Bronchial epithelial cell (primary cell): ENCODE data around the gene SETDB1. TPM values are rescaled to one million over a fixed set of nuclear protein-coding genes. Genes with fewer than 3 reads are reported as not detected.
A peak's percentile ranks its signal among the peaks of the same experiment; 100 is the strongest.

Experiments used
- DNase-seq: peaks from one replicate; pipeline ENCODE4 v3.0.0-alpha.2; 2010; ENCODE audit warnings: low read depth
- FAIRE-seq: peaks from 2 replicates; lab custom pipeline; 2011; peaks lifted over from hg19 to GRCh38; lab: Jason Lieb, UNC
- H3K27me3 ChIP-seq: 2 replicates; pipeline ENCODE4 v1.5.1; 2011; ENCODE audit warnings: low read length; ENCODE audit not compliant: control insufficient read depth, insufficient read depth
- H3K36me3 ChIP-seq: 2 replicates; pipeline ENCODE4 v1.5.1; 2011; ENCODE audit warnings: low read length; ENCODE audit not compliant: control insufficient read depth, insufficient read depth
- H3K4me3 ChIP-seq: 2 replicates; pipeline ENCODE4 v1.5.1; 2011; ENCODE audit warnings: mild to moderate bottlenecking, low read depth, low read length, control low read depth
- total RNA-seq: library from RNA; depleted of rRNA; stranded (reverse); fragments of >200 nt; gene quantifications from 2 replicates; pipeline ENCODE4 v1.2.1, GENCODE V29; 2014
- TF ChIP-seq, protein P1 (sequence below): IDR thresholded peaks from 2 replicates; pipeline ENCODE4 v1.5.1; 2011; ENCODE audit warnings: mild to moderate bottlenecking, moderate library complexity, low read length, control low read depth, inconsistent platforms; ENCODE audit not compliant: insufficient read depth, severe bottlenecking

The SETDB1 gene
- total RNA-seq, 1 donor from 2014 or later, result 24.0 TPM

DNA sequence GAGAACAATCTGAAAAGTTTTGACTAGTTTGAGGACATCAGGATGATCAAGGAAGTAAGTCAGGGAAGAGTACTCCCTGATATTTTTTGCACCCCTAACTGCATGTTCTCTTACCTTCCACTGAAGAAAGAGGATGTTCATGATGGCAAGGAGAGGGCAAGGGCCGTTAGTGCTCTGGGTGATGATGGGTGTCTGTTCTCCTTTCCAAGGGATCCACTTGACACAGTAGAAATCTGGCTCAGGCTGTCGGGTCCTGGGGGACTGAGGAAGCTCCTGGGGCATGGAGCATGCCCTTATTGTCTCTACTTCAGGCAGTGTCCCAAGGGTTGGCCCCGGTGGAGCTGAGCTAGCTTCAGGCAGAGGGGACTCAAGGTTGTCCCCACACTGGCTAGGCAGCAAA is 75.9 kb downstream of the SETDB1 start:
- Histone ChIP-seq H3K4me3 (no peak overlapping the region), H3K27me3 (no peaks in the 10 kb centered on the region), H3K36me3 (peaks cover 5% of the 10 kb centered on the region)
- no peak for FAIRE-seq
- no peak for DNase-seq
- TF ChIP-seq, protein P1, sequence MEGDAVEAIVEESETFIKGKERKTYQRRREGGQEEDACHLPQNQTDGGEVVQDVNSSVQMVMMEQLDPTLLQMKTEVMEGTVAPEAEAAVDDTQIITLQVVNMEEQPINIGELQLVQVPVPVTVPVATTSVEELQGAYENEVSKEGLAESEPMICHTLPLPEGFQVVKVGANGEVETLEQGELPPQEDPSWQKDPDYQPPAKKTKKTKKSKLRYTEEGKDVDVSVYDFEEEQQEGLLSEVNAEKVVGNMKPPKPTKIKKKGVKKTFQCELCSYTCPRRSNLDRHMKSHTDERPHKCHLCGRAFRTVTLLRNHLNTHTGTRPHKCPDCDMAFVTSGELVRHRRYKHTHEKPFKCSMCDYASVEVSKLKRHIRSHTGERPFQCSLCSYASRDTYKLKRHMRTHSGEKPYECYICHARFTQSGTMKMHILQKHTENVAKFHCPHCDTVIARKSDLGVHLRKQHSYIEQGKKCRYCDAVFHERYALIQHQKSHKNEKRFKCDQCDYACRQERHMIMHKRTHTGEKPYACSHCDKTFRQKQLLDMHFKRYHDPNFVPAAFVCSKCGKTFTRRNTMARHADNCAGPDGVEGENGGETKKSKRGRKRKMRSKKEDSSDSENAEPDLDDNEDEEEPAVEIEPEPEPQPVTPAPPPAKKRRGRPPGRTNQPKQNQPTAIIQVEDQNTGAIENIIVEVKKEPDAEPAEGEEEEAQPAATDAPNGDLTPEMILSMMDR, result no peak

DNA sequence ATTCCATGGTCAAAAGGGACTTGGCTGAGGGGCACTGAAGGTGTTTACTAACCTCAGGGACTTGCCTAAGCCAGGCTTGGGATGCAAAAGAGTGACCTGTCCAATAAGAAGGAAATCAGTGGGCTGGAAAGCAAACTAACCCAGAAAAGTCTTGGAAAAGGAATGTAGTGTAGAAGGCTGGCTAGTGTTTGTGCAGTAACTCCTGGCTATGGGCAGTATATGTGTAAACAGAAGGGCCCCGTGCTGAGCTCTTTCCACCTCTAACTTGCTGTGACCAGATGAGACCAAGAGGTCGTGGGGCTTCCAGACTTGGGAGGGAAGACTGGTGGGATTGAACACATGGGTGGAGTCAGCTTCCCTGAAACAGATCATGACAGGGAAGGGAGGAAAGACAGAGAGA is 76.4 kb downstream of the SETDB1 start:
- Histone ChIP-seq H3K27me3 (no peaks in the 10 kb centered on the region), H3K36me3 (peaks cover 5% of the 10 kb centered on the region), H3K4me3 (no peak overlapping the region)
- DNase-seq (no peak), FAIRE-seq (no peak)
- TF ChIP-seq, protein P1, result no peak

DNA sequence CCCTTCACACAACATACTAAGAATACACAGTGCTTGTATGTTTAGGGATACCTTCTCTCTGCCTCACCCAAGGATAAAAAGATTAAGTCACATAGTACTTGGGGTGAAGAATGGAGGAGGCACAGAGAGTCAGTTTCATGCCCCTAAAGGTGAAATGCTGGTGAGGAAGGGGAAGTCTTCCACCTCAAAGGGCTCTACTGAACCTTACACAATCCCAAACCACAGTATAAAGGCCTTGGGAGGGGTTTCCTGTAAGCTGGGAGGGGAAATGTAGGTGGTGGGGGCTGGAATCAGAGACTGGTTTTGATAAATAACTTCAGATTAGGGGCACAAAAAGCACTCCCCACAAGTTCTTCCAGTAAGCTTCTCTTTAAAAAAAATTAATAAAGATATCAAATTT is 77.0 kb downstream of the SETDB1 start:
- no peak overlapping the region for H3K4me3 ChIP-seq
- FAIRE-seq, result no peak

DNA sequence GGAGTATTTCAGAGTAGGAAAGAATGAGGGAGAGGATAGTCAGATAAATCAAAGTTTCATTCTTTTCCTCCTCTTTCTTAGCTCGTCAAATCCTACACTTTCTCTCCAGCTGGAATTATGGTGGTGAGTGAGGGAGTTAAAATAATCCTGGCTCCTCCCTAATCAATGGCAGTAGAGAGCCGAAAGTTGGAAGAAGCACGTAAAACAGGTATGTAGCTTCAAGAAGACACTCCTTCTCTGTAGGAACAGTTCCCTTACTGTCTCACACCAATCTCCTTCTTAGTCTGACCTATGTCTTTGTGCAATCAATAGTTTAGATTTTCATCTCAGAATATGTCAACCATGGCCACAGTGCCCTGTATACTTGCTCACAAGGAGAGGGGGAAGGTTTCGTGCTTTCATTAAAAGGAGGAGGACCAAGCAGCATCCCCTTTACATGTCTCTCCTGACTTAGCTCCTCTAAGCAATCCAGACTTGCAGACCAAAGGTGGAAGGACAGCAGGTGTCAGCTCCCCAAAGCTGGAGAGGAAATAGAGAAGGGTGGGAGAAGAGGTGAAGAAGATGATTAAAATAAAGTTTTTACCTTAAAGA is 79.7 kb downstream of the SETDB1 start:
- Histone ChIP-seq H3K4me3 (peak overlapping the region; percentile 46), H3K36me3 (peaks cover 1% of the 10 kb centered on the region), H3K27me3 (no peaks in the 10 kb centered on the region)
- TF ChIP-seq, protein P1, result no peak
- FAIRE-seq, result no peak
- DNase-seq, result no peak

More for the DNA sequence above, 77.0 kb downstream of the SETDB1 start:
- TF ChIP-seq, protein P1, result no peak
- H3K36me3 ChIP-seq, result peaks cover 5% of the 10 kb centered on the region
- H3K27me3 ChIP-seq, result no peaks in the 10 kb centered on the region
- DNase-seq, result no peak

DNA sequence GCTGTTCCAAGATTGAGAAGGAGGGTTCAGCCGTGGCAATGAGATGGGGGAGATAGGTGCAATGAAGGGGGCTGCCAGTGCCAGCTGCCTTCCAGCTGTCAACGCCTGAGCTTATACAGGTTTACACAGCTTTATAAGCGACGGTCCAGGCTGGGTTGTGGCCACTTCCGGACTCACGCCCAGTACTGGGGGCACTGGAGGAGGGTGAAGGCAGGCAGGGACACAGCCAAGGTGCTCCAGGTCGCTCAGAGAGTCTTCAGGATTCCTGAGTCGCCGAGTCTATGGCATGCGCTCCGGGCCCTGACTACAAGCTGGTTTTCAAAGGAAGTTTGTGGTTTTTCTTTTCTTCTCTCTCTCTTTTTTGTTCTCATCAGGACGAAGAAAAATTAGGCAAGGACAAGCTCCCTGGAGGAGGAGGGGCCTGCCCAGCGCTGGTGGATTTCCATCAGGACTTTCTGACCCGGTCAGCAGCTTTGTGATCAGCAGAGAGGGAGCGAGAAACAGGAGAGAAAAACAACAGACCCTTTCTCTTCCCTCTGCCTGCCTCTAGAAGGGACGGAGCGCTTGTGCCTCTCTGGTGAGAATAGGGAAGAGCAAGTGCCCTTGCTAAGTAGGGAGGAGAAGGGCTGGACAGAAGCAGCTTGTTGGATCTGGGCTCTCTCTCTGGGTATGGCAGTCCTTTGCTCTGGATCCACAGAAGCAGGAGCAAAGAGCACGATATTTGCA is 80.3 kb downstream of the SETDB1 start, which contains the start of gene MINDY1:
MINDY1 (minus strand) TSS at position 576 of the 726 bp plus-strand sequence. CDS start 4,285 bp downstream, outside the sequence.
- Histone ChIP-seq H3K4me3 (peak within 1 kb of the TSS; percentile 46), H3K36me3 (no peaks in the 10 kb centered on the region), H3K27me3 (no peaks in the 10 kb centered on the region)
- FAIRE-seq (no peak), DNase-seq (peak; percentile 73)
- TF ChIP-seq, protein P1, result peak; percentile 62
